Measurements from ENCODE around the gene KAT2A. TPM values are rescaled to one million over a fixed set of nuclear protein-coding genes. Genes with fewer than 3 reads are reported as not detected.
"Not testable (repeated sequence)": the region's sequence is repeated elsewhere in the genome, so short reads cannot be mapped to it uniquely, and the experiment has no call there.

Gene KAT2A
- total RNA-seq, 2 donors from 2014 or later, result 33.3 to 35.5 TPM

GRCh38 chr17:42146911-42147607 is 25.9 kb upstream of the KAT2A start:
- H3K4me3 Mint-ChIP-seq, result no peak overlapping the region
- ATAC-seq, result no peak
- H3K9me3 ChIP-seq (ENCODE audit: control insufficient read depth, low read length, poor library complexity, severe bottlenecking), result no peaks in the 10 kb centered on the region
- no peak for DNase-seq
- no peaks in the 10 kb centered on the region for H3K27me3 Mint-ChIP-seq
- peaks cover 6% of the 10 kb centered on the region for H3K36me3 Mint-ChIP-seq (ENCODE audit: low read depth)
- H3K27ac Mint-ChIP-seq, result no peak overlapping the region
- H3K4me1 Mint-ChIP-seq, result peaks cover 33% of the 10 kb centered on the region

GRCh38 chr17:42143138-42143537 is 22.0 kb upstream of the KAT2A start:
- not testable (repeated sequence) for H3K36me3 Mint-ChIP-seq (ENCODE audit: low read depth); H3K27me3 Mint-ChIP-seq; H3K4me3 Mint-ChIP-seq; H3K9me3 ChIP-seq (ENCODE audit: control insufficient read depth, low read length, poor library complexity, severe bottlenecking); ATAC-seq; DNase-seq
- H3K27ac Mint-ChIP-seq, result peak overlapping the region; percentile 81
- H3K4me1 Mint-ChIP-seq, result peaks cover 27% of the 10 kb centered on the region

GRCh38 chr17:42142371-42142896 is 21.3 kb upstream of the KAT2A start:
- DNase-seq (no peak), ATAC-seq (no peak)
- Mint-ChIP-seq H3K4me1 (peaks cover 29% of the 10 kb centered on the region), H3K27me3 (no peaks in the 10 kb centered on the region), H3K4me3 (no peak overlapping the region), H3K36me3 (ENCODE audit: low read depth) (peaks cover 4% of the 10 kb centered on the region), H3K27ac (peak overlapping the region; percentile 81)
- H3K9me3 ChIP-seq (ENCODE audit: control insufficient read depth, low read length, poor library complexity, severe bottlenecking), result no peaks in the 10 kb centered on the region

GRCh38 chr17:42141382-42141781 is 20.2 kb upstream of the KAT2A start:
- no peak overlapping the region for H3K27ac Mint-ChIP-seq
- H3K9me3 ChIP-seq (ENCODE audit: control insufficient read depth, low read length, poor library complexity, severe bottlenecking), result no peaks in the 10 kb centered on the region
- no peak for DNase-seq
- H3K4me1 Mint-ChIP-seq, result peaks cover 23% of the 10 kb centered on the region
- no peak for ATAC-seq
- H3K27me3 Mint-ChIP-seq, result no peaks in the 10 kb centered on the region
- no peak overlapping the region for H3K4me3 Mint-ChIP-seq
- H3K36me3 Mint-ChIP-seq (ENCODE audit: low read depth), result no peaks in the 10 kb centered on the region

- H3K27ac Mint-ChIP-seq; H3K36me3 Mint-ChIP-seq (ENCODE audit: low read depth); H3K4me3 Mint-ChIP-seq; DNase-seq; H3K27me3 Mint-ChIP-seq; H3K9me3 ChIP-seq (ENCODE audit: control insufficient read depth, low read length, poor library complexity, severe bottlenecking); ATAC-seq: not testable (repeated sequence)
- peaks cover 27% of the 10 kb centered on the region for H3K4me1 Mint-ChIP-seq
Measured at GRCh38 chr17:42140690-42141089, 19.5 kb upstream of the KAT2A start.

GRCh38 chr17:42138749-42139492 is 17.8 kb upstream of the KAT2A start:
- Mint-ChIP-seq H3K36me3 (ENCODE audit: low read depth) (peaks cover 3% of the 10 kb centered on the region), H3K4me1 (peaks cover 32% of the 10 kb centered on the region), H3K27me3 (no peaks in the 10 kb centered on the region), H3K4me3 (no peak overlapping the region), H3K27ac (no peak overlapping the region)
- ATAC-seq (no peak), DNase-seq (no peak)
- H3K9me3 ChIP-seq (ENCODE audit: control insufficient read depth, low read length, poor library complexity, severe bottlenecking), result no peaks in the 10 kb centered on the region

- Mint-ChIP-seq H3K27ac (peak overlapping the region; percentile 88), H3K36me3 (ENCODE audit: low read depth) (peaks cover 3% of the 10 kb centered on the region), H3K4me1 (peaks cover 36% of the 10 kb centered on the region), H3K27me3 (no peaks in the 10 kb centered on the region), H3K4me3 (no peak overlapping the region)
- no peak for ATAC-seq
- no peaks in the 10 kb centered on the region for H3K9me3 ChIP-seq (ENCODE audit: control insufficient read depth, low read length, poor library complexity, severe bottlenecking)
- no peak for DNase-seq
Measured at GRCh38 chr17:42136654-42137051, 15.5 kb upstream of the KAT2A start.

GRCh38 chr17:42135664-42136653 is 14.8 kb upstream of the KAT2A start:
- no peak for ATAC-seq
- Mint-ChIP-seq H3K4me1 (peaks cover 39% of the 10 kb centered on the region), H3K4me3 (no peak overlapping the region), H3K36me3 (ENCODE audit: low read depth) (peaks cover 6% of the 10 kb centered on the region), H3K27me3 (no peaks in the 10 kb centered on the region), H3K27ac (peak overlapping the region; percentile 88)
- H3K9me3 ChIP-seq (ENCODE audit: control insufficient read depth, low read length, poor library complexity, severe bottlenecking), result no peaks in the 10 kb centered on the region
- DNase-seq, result no peak

- Mint-ChIP-seq H3K4me3 (no peak overlapping the region), H3K27me3 (no peaks in the 10 kb centered on the region), H3K4me1 (peaks cover 40% of the 10 kb centered on the region), H3K27ac (peak overlapping the region; percentile 88), H3K36me3 (ENCODE audit: low read depth) (peaks cover 6% of the 10 kb centered on the region)
- DNase-seq (no peak), ATAC-seq (no peak)
- H3K9me3 ChIP-seq (ENCODE audit: control insufficient read depth, low read length, poor library complexity, severe bottlenecking), result no peaks in the 10 kb centered on the region
Measured at GRCh38 chr17:42135151-42135550, 14.0 kb upstream of the KAT2A start.

- Mint-ChIP-seq H3K27ac (peak overlapping the region; percentile 93), H3K27me3 (no peaks in the 10 kb centered on the region), H3K36me3 (ENCODE audit: low read depth) (peaks cover 7% of the 10 kb centered on the region), H3K4me3 (peak overlapping the region; percentile 53), H3K4me1 (peaks cover 40% of the 10 kb centered on the region)
- H3K9me3 ChIP-seq (ENCODE audit: control insufficient read depth, low read length, poor library complexity, severe bottlenecking), result no peaks in the 10 kb centered on the region
- DNase-seq (no peak), ATAC-seq (peak; percentile 71)
Measured at GRCh38 chr17:42133461-42134041, 12.4 kb upstream of the KAT2A start.

GRCh38 chr17:42132941-42133340 is 11.8 kb upstream of the KAT2A start:
- Mint-ChIP-seq H3K27me3 (no peaks in the 10 kb centered on the region), H3K4me3 (peak overlapping the region; percentile 53), H3K27ac (peak overlapping the region; percentile 93), H3K36me3 (ENCODE audit: low read depth) (peaks cover 9% of the 10 kb centered on the region), H3K4me1 (peaks cover 38% of the 10 kb centered on the region)
- ATAC-seq (peak; percentile 64), DNase-seq (no peak)
- H3K9me3 ChIP-seq (ENCODE audit: control insufficient read depth, low read length, poor library complexity, severe bottlenecking), result no peaks in the 10 kb centered on the region

- DNase-seq (no peak), ATAC-seq (no peak)
- H3K27me3 Mint-ChIP-seq, result no peaks in the 10 kb centered on the region
- peak overlapping the region; percentile 93 for H3K27ac Mint-ChIP-seq
- H3K36me3 Mint-ChIP-seq (ENCODE audit: low read depth), result peaks cover 9% of the 10 kb centered on the region
- no peaks in the 10 kb centered on the region for H3K9me3 ChIP-seq (ENCODE audit: control insufficient read depth, low read length, poor library complexity, severe bottlenecking)
- H3K4me1 Mint-ChIP-seq, result peaks cover 40% of the 10 kb centered on the region
- H3K4me3 Mint-ChIP-seq, result no peak overlapping the region
Measured at GRCh38 chr17:42131981-42132432, 10.8 kb upstream of the KAT2A start.
